Mucosa of descending colon (tissue), 3 donors: Measurements from ENCODE around the gene HIC1. TPM values are rescaled to one million over a fixed set of nuclear protein-coding genes. Genes with fewer than 3 reads are reported as not detected.
A peak's percentile ranks its signal among the peaks of the same experiment; 100 is the strongest.

Experiments used
- ATAC-seq: fragments of 200-7000 bp; cut with Tn5 transposase; one replicate; pipeline ENCODE4 v1.9.1; 2020; ENCODE audit warnings: mild to moderate bottlenecking, moderate library complexity
- DNase-seq, 3 donors: peaks; one replicate each; pipeline ENCODE4 v3.0.0-alpha.2; 2020
- H3K36me3 ChIP-seq: fragments of 200-600 bp; one replicate; pipeline ENCODE4 v1.8.0; 2021; ENCODE audit warnings: low read depth, mild to moderate bottlenecking
- H3K4me1 ChIP-seq: fragments of 200-600 bp; one replicate; pipeline ENCODE4 v1.8.0; 2021; ENCODE audit warnings: low read depth, mild to moderate bottlenecking
- H3K4me3 ChIP-seq: fragments of 200-600 bp; one replicate; pipeline ENCODE4 v1.8.0; 2021; ENCODE audit warnings: mild to moderate bottlenecking
- H3K9me3 ChIP-seq: fragments of 200-600 bp; one replicate; pipeline ENCODE4 v1.8.0; 2021; ENCODE audit warnings: mild to moderate bottlenecking
- CTCF ChIP-seq: fragments of 200-600 bp; IDR thresholded peaks from one replicate; pipeline ENCODE4 v1.8.0; 2022; ENCODE audit warnings: antibody characterized with exemption, mild to moderate bottlenecking
- intact Hi-C, 2 donors: fragments of 100-400 bp; cut with DNase I in 1 of 2; cut with micrococcal nuclease in 1 of 2; formaldehyde crosslinking; loops; one replicate each; pipeline versions ENCODE4 v1.11.0 to v1.11.1; 2022; cut with DNase I, micrococcal nuclease
- total RNA-seq, 3 donors: library from RNA; stranded (reverse); fragmentation: NEBNext Ultra II Directional in 2 of 3; extraction: Animal tissue kit (Norgen Biotek cat#: 25700) in 2 of 3; gene quantifications; one replicate each; pipeline versions ENCODE4 v1.2.1 to v1.2.4, GENCODE V29; 2021 to 2023
- donor health status: DM: no; HTN: no; CAD: no; lungs with moderate emphysema.
- donor health status: DM: no; HTN: no; CAD: no.
- donor health status: DM: no; HTN: yes; CAD: no.

HIC1 gene
- total RNA-seq, 3 donors from 2014 or later: 6.0 to 28.9 (median 13.5) TPM

GRCh38 chr17:2089021-2089422, 34.1 kb downstream of the HIC1 start:
- Histone ChIP-seq H3K9me3 (no peaks in the 10 kb centered on the region), H3K4me1 (peaks cover 42% of the 10 kb centered on the region), H3K36me3 (no peaks in the 10 kb centered on the region), H3K4me3 (no peak overlapping the region)
- ATAC-seq (no peak), DNase-seq (no peak)
- intact Hi-C loops: no loop called here
- TF ChIP-seq CTCF: no peak

- no peak overlapping the region for H3K4me3 ChIP-seq
- H3K4me1 ChIP-seq: peaks cover 33% of the 10 kb centered on the region
- ATAC-seq: no peak
- TF ChIP-seq CTCF: no peak
- no peaks in the 10 kb centered on the region for H3K9me3 ChIP-seq
- H3K36me3 ChIP-seq: no peaks in the 10 kb centered on the region
- intact Hi-C loops: no loop called here
- no peak for DNase-seq
Measured at GRCh38 chr17:2090210-2090641, 35.3 kb downstream of the HIC1 start.

GRCh38 chr17:2090804-2091534, 36.1 kb downstream of the HIC1 start:
- no peaks in the 10 kb centered on the region for H3K36me3 ChIP-seq
- H3K4me3 ChIP-seq: no peak overlapping the region
- H3K9me3 ChIP-seq: no peaks in the 10 kb centered on the region
- intact Hi-C loops: no loop called here
- ATAC-seq (peak; percentile 33), DNase-seq (peak in 1 of 3 donors; percentile 51)
- peaks cover 25% of the 10 kb centered on the region for H3K4me1 ChIP-seq
- no peak for TF ChIP-seq CTCF

- DNase-seq (no peak), ATAC-seq (no peak)
- Histone ChIP-seq H3K4me1 (peaks cover 21% of the 10 kb centered on the region), H3K4me3 (no peak overlapping the region), H3K36me3 (no peaks in the 10 kb centered on the region), H3K9me3 (no peaks in the 10 kb centered on the region)
- TF ChIP-seq CTCF: no peak
- intact Hi-C loops: no loop called here
Measured at GRCh38 chr17:2092253-2092652, 37.4 kb downstream of the HIC1 start.

GRCh38 chr17:2093349-2093748, 38.4 kb downstream of the HIC1 start:
- no peaks in the 10 kb centered on the region for H3K9me3 ChIP-seq
- ATAC-seq (no peak), DNase-seq (no peak)
- TF ChIP-seq CTCF: no peak
- intact Hi-C loops: no loop called here
- no peak overlapping the region for H3K4me3 ChIP-seq
- H3K36me3 ChIP-seq: no peaks in the 10 kb centered on the region
- peaks cover 14% of the 10 kb centered on the region for H3K4me1 ChIP-seq
